ENCODE results near the gene ADCY9.

The ADCY9 gene

DNA sequence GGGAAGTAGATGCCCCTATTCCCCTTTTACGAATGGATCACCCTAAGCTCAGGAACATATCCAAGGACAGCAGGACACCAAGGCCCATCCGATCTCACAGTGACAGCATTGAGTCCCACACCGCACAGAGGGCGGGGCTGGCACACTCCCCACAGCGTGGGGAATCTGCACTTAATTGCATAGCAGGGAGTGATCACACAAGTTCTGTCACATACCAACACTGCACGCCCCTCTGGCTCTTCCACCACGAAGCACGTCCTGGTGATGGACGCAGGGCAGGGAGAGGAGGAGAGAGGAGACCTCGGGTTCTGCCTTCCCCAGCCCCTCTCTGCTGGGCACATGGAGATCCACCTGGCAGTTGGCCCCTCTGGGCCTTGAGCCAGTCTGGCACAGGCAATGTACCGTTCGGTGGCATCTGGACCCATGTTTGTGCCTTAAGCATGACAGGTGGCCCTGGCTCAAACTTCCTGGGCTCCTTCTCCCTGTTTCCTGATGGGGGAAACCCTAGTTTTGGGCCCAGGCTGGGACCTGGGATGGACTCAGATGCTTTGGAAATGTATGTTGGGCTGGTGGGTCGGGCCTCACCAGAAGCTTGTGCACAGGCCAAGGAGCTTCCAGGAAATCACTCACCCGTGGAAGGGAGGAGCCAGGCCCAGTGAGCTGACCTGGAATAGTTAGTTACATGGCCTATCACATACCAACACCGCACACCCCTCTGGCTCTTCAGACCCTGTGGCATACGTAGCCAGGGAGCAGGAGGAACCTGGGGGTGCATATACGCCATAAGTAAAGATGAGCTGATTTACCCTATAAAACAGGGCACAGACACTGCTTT, 200.6 kb downstream of the ADCY9 start:
- H3K27ac ChIP-seq (replicated peaks), result no peak overlapping the region
- no peak for DNase-seq (ENCODE audit: low read depth in 1 of 2, low spot score in 1 of 2)
- no peak overlapping the region for H3K4me3 ChIP-seq (replicated peaks; ENCODE audit: insufficient read depth, low read length)
- no peaks in the 10 kb centered on the region for H3K27me3 ChIP-seq (ENCODE audit: insufficient read depth, poor library complexity, severe bottlenecking)
- no peak for TF ChIP-seq GABPA (IDR thresholded peaks at IDR 0.05; ENCODE audit: low read depth)
- TF ChIP-seq SPI1 (IDR thresholded peaks at IDR 0.05; ENCODE audit: borderline replicate concordance, low read depth), result no peak
- TF ChIP-seq, protein P1, sequence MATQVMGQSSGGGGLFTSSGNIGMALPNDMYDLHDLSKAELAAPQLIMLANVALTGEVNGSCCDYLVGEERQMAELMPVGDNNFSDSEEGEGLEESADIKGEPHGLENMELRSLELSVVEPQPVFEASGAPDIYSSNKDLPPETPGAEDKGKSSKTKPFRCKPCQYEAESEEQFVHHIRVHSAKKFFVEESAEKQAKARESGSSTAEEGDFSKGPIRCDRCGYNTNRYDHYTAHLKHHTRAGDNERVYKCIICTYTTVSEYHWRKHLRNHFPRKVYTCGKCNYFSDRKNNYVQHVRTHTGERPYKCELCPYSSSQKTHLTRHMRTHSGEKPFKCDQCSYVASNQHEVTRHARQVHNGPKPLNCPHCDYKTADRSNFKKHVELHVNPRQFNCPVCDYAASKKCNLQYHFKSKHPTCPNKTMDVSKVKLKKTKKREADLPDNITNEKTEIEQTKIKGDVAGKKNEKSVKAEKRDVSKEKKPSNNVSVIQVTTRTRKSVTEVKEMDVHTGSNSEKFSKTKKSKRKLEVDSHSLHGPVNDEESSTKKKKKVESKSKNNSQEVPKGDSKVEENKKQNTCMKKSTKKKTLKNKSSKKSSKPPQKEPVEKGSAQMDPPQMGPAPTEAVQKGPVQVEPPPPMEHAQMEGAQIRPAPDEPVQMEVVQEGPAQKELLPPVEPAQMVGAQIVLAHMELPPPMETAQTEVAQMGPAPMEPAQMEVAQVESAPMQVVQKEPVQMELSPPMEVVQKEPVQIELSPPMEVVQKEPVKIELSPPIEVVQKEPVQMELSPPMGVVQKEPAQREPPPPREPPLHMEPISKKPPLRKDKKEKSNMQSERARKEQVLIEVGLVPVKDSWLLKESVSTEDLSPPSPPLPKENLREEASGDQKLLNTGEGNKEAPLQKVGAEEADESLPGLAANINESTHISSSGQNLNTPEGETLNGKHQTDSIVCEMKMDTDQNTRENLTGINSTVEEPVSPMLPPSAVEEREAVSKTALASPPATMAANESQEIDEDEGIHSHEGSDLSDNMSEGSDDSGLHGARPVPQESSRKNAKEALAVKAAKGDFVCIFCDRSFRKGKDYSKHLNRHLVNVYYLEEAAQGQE (IDR thresholded peaks at IDR 0.05; ENCODE audit: insufficient replicate concordance, low read depth), result no peak
- TF ChIP-seq, protein P2, sequence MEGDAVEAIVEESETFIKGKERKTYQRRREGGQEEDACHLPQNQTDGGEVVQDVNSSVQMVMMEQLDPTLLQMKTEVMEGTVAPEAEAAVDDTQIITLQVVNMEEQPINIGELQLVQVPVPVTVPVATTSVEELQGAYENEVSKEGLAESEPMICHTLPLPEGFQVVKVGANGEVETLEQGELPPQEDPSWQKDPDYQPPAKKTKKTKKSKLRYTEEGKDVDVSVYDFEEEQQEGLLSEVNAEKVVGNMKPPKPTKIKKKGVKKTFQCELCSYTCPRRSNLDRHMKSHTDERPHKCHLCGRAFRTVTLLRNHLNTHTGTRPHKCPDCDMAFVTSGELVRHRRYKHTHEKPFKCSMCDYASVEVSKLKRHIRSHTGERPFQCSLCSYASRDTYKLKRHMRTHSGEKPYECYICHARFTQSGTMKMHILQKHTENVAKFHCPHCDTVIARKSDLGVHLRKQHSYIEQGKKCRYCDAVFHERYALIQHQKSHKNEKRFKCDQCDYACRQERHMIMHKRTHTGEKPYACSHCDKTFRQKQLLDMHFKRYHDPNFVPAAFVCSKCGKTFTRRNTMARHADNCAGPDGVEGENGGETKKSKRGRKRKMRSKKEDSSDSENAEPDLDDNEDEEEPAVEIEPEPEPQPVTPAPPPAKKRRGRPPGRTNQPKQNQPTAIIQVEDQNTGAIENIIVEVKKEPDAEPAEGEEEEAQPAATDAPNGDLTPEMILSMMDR (IDR thresholded peaks at IDR 0.05; ENCODE audit: insufficient read depth, low read length), result no peak
- TF ChIP-seq POLR2AphosphoS5 (IDR thresholded peaks at IDR 0.05; ENCODE audit: low read depth), result no peak

GRCh38 chr16:3912897-3913296, 203.3 kb downstream of the ADCY9 start:
- DNase-seq (ENCODE audit: low read depth in 1 of 2, low spot score in 1 of 2), result no peak
- Histone ChIP-seq H3K27ac (replicated peaks) (no peak overlapping the region), H3K27me3 (ENCODE audit: insufficient read depth, poor library complexity, severe bottlenecking) (no peaks in the 10 kb centered on the region), H3K4me3 (replicated peaks; ENCODE audit: insufficient read depth, low read length) (no peak overlapping the region)
- TF ChIP-seq POLR2AphosphoS5 (IDR thresholded peaks at IDR 0.05; ENCODE audit: low read depth), result no peak
- no peak for TF ChIP-seq SPI1 (IDR thresholded peaks at IDR 0.05; ENCODE audit: borderline replicate concordance, low read depth)
- TF ChIP-seq, protein P2 (IDR thresholded peaks at IDR 0.05; ENCODE audit: insufficient read depth, low read length), result no peak
- TF ChIP-seq, protein P1 (IDR thresholded peaks at IDR 0.05; ENCODE audit: insufficient replicate concordance, low read depth), result no peak
- TF ChIP-seq GABPA (IDR thresholded peaks at IDR 0.05; ENCODE audit: low read depth), result no peak
